Measurements from ENCODE around the gene BMS1.
"Not testable (repeated sequence)": the region's sequence is repeated elsewhere in the genome, so short reads cannot be mapped to it uniquely, and the experiment has no call there.

GRCh38 chr10:42817417-42817816 is 34.8 kb downstream of the BMS1 start:
- not testable (repeated sequence) for TF ChIP-seq CTCF (IDR thresholded peaks at IDR 0.05; ENCODE audit: control extremely low read depth in 1 of 3, insufficient read depth in 1 of 3, low read depth in 1 of 3, low read length in 3 of 3); SIN3A (conservative IDR thresholded peaks at IDR 0.05 in 1 of 2, IDR thresholded peaks at IDR 0.05 in 1 of 2; ENCODE audit: low read depth in 1 of 2, low read length in 2 of 2); ATF2 (IDR thresholded peaks at IDR 0.05; ENCODE audit: low read length); SUZ12 (IDR thresholded peaks at IDR 0.05; ENCODE audit: low read length); RXRA (IDR thresholded peaks at IDR 0.05; ENCODE audit: insufficient read depth, low read depth, low read length); EGR1 (IDR thresholded peaks at IDR 0.05; ENCODE audit: borderline replicate concordance, low read depth, low read length); POLR2A (IDR thresholded peaks at IDR 0.05; ENCODE audit: control extremely low read depth in 1 of 2, low read depth in 2 of 2, low read length in 2 of 2); SIRT6 (IDR thresholded peaks at IDR 0.05; ENCODE audit: low read length); JUND (IDR thresholded peaks at IDR 0.05; ENCODE audit: low read length); RFX5 (IDR thresholded peaks at IDR 0.05; ENCODE audit: borderline replicate concordance, low read depth, low read length); USF2 (IDR thresholded peaks at IDR 0.05; ENCODE audit: low read length)
